Esophagus squamous epithelium (tissue), 4 donors: ENCODE data around the gene C19orf44.

Source experiments
- POLR2A ChIP-seq, 4 donors: fragments of 450-650 bp; IDR thresholded peaks; one replicate each; pipeline ENCODE4 v1.6.1; 2017; ENCODE audit warnings: antibody characterized with exemption in 4 of 4, mild to moderate bottlenecking in 4 of 4, moderate library complexity in 3 of 4
- TF ChIP-seq, protein P1 (sequence below), 6 experiments: fragments of 450-650 bp in 4 of 6; fragments of 200-600 bp in 2 of 6; sonication (generic) in 2 of 6; IDR thresholded peaks; one replicate each; pipeline ENCODE4 v1.5.1; 2016 to 2019; ENCODE audit warnings: antibody characterized with exemption in 6 of 6, mild to moderate bottlenecking in 4 of 6, moderate library complexity in 4 of 6

DNA sequence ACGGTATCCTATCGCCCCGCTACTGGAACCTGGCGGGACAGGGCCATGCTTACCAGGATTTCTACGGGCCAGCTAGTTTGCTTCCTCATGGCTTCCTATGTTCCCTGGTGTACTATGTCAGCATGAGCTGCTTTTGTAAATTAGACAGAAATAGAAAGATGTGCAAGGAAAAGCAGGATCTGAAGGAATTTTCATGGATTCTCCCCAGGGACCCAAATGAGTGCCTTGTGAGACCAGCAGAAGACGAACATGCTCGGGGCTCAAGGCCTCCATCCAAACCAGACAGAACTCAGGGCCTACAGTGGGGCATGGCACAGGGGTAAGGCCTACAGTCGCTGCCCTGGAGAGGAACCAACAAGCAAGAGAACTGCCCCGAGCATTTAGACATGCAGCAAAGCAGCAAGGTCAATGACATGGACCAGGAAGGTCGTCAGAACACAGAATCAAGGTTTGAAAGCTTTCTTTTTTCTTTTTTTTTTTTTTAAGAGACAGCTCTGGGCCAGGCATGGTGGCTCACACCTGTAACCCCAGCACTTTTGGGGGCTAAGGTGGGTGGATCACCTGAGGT lies 41.8 kb upstream of the C19orf44 start:
- TF ChIP-seq, protein P1, sequence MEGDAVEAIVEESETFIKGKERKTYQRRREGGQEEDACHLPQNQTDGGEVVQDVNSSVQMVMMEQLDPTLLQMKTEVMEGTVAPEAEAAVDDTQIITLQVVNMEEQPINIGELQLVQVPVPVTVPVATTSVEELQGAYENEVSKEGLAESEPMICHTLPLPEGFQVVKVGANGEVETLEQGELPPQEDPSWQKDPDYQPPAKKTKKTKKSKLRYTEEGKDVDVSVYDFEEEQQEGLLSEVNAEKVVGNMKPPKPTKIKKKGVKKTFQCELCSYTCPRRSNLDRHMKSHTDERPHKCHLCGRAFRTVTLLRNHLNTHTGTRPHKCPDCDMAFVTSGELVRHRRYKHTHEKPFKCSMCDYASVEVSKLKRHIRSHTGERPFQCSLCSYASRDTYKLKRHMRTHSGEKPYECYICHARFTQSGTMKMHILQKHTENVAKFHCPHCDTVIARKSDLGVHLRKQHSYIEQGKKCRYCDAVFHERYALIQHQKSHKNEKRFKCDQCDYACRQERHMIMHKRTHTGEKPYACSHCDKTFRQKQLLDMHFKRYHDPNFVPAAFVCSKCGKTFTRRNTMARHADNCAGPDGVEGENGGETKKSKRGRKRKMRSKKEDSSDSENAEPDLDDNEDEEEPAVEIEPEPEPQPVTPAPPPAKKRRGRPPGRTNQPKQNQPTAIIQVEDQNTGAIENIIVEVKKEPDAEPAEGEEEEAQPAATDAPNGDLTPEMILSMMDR (IDR thresholded peaks at IDR 0.05), result no peak
- TF ChIP-seq POLR2A (IDR thresholded peaks at IDR 0.05), result no peak
